B cell (primary cell): ENCODE data around the gene ATAT1. TPM values are rescaled to one million over a fixed set of nuclear protein-coding genes. Genes with fewer than 3 reads are reported as not detected.

Source experiments
- ATAC-seq: fragments of 200-7000 bp; cut with Tn5 transposase; one replicate; pipeline ENCODE4 v1.10.0; 2021; ENCODE audit warnings: low read depth, mild to moderate bottlenecking, moderate number of reproducible peaks, moderate library complexity
- CTCF ChIA-PET: fragments of 350-600 bp; sonication (Branson Sonifier 250); formaldehyde crosslinking; loops from one replicate; lab custom pipeline; 2021; ENCODE audit warnings: antibody characterized with exemption, inconsistent platforms; lab: Charles Lee
- POLR2A ChIA-PET: fragments of 350-600 bp; sonication (Branson Sonifier 250); formaldehyde crosslinking; loops from one replicate; lab custom pipeline; 2021; ENCODE audit warnings: antibody characterized with exemption; lab: Charles Lee
- DNase-seq: peaks from one replicate; pipeline ENCODE4 v3.0.0; 2013
- H2AFZ ChIP-seq: 2 replicates; pipeline ENCODE4 v1.6.1; 2012; ENCODE audit warnings: mild to moderate bottlenecking, low read depth, low read length; ENCODE audit not compliant: insufficient read depth, poor library complexity, severe bottlenecking
- H3K27ac ChIP-seq, 2 donors: 1 replicate in 1 of 2; 2 replicates in 1 of 2; pipeline ENCODE4 v1.5.1; 2012 to 2013; ENCODE audit warnings: low read length in 2 of 2, mild to moderate bottlenecking in 2 of 2, moderate library complexity in 1 of 2
- H3K27me3 ChIP-seq, 4 experiments: fragments of 200-600 bp in 1 of 4; sonication (generic) in 1 of 4; replicated peaks in 1 of 4; 1 replicate in 2 of 4; 2 replicates in 2 of 4; pipeline versions ENCODE4 v1.6.1 to v1.7.0; 2013 to 2016; ENCODE audit warnings: low read length in 3 of 4, mild to moderate bottlenecking in 2 of 4, mixed read lengths in 1 of 4, moderate library complexity in 1 of 4; ENCODE audit not compliant: insufficient read depth in 4 of 4, control insufficient read depth in 3 of 4; ENCODE audit errors: control extremely low read depth in 1 of 4
- H3K36me3 ChIP-seq, 2 experiments: replicated peaks in 1 of 2; 1 replicate in 1 of 2; 2 replicates in 1 of 2; pipeline versions ENCODE4 v1.6.1 to v1.7.1; 2013; ENCODE audit warnings: low read length in 1 of 2; ENCODE audit not compliant: insufficient read depth in 2 of 2, control insufficient read depth in 1 of 2; ENCODE audit errors: control extremely low read depth in 1 of 2, extremely low read depth in 1 of 2
- H3K4me1 ChIP-seq, 2 donors: fragments of 200-600 bp in 1 of 2; sonication (generic) in 1 of 2; 1 replicate in 1 of 2; 2 replicates in 1 of 2; pipeline versions ENCODE4 v1.5.1 to v1.6.1; 2013 to 2017; ENCODE audit warnings: low read length in 2 of 2; ENCODE audit not compliant: control insufficient read depth in 2 of 2, insufficient read depth in 2 of 2
- H3K4me2 ChIP-seq: replicated peaks from 2 replicates; pipeline ENCODE3; 2012; ENCODE audit warnings: mild to moderate bottlenecking, low read depth, low read length; ENCODE audit not compliant: poor library complexity, severe bottlenecking
- H3K4me3 ChIP-seq, 5 experiments: fragments of 200-600 bp in 1 of 5; sonication (generic) in 1 of 5; 1 replicate in 3 of 5; 2 replicates in 2 of 5; pipeline versions ENCODE4 v1.5.1 to v1.7.0; 2011 to 2016; ENCODE audit warnings: low read length in 4 of 5, mild to moderate bottlenecking in 4 of 5, low read depth in 2 of 5, control low read depth in 1 of 5, moderate library complexity in 1 of 5; ENCODE audit not compliant: insufficient read depth in 1 of 5; ENCODE audit errors: control extremely low read depth in 1 of 5, extremely low read depth in 1 of 5
- H3K79me2 ChIP-seq: fragments of 200-600 bp; sonication (generic); one replicate; pipeline ENCODE4 v1.6.0; 2016; ENCODE audit warnings: low read length; ENCODE audit not compliant: control insufficient read depth, insufficient read depth
- H3K9ac ChIP-seq: fragments of 200-600 bp; sonication (generic); 2 replicates; pipeline ENCODE4 v1.6.1; 2017; ENCODE audit warnings: mild to moderate bottlenecking, low read length, moderate library complexity
- H3K9me3 ChIP-seq, 3 donors: one replicate each; pipeline versions ENCODE4 v1.6.1 to v1.7.1; 2013; ENCODE audit warnings: low read length in 2 of 3; ENCODE audit not compliant: control insufficient read depth in 2 of 3, insufficient read depth in 1 of 3; ENCODE audit errors: control extremely low read depth in 1 of 3
- H4K20me1 ChIP-seq: 2 replicates; pipeline ENCODE4 v1.6.0; 2012; ENCODE audit warnings: mild to moderate bottlenecking, low read length; ENCODE audit not compliant: insufficient read depth, control insufficient read depth, poor library complexity, severe bottlenecking
- H3K27ac Mint-ChIP-seq: one replicate; pipeline ENCODE4 v1.8.0; 2021; ENCODE audit warnings: mixed read lengths
- H3K27me3 Mint-ChIP-seq: one replicate; pipeline ENCODE4 v1.8.0; 2021; ENCODE audit warnings: mixed read lengths
- H3K4me1 Mint-ChIP-seq: one replicate; pipeline ENCODE4 v1.8.0; 2021; ENCODE audit warnings: mixed read lengths
- H3K4me3 Mint-ChIP-seq: one replicate; pipeline ENCODE4 v1.8.0; 2021; ENCODE audit warnings: mixed read lengths
- H3K9me3 Mint-ChIP-seq: one replicate; pipeline ENCODE4 v1.8.0; 2022; ENCODE audit warnings: mixed read lengths; ENCODE audit not compliant: insufficient read depth
- EZH2 ChIP-seq: IDR thresholded peaks from 2 replicates; pipeline ENCODE4 v1.6.1; 2012; ENCODE audit warnings: borderline replicate concordance, low read depth, mild to moderate bottlenecking, moderate library complexity, low read length; ENCODE audit not compliant: insufficient read depth, poor library complexity, severe bottlenecking
- WGBS: methylation state at CpG from one replicate; pipeline ENCODE4 v1.1.5; 2013; ENCODE audit warnings: missing lambda C conversion rate; ENCODE audit not compliant: insufficient coverage; 5-methylcytosine and 5-hydroxymethylcytosine counted together
- intact Hi-C: fragments of 100-400 bp; cut with micrococcal nuclease; formaldehyde crosslinking; loops from one replicate; pipeline ENCODE4 v1.10.0; 2022
- polyA plus RNA-seq: library from polyadenylated mRNA; depleted of rRNA; stranded (reverse); fragments of >200 nt; gene quantifications from 2 replicates; pipeline ENCODE4 v1.2.3, GENCODE V29; 2012
- total RNA-seq, 2 donors: library from RNA; stranded (reverse); fragments of 120-200 nt in 1 of 2; gene quantifications; 1 replicate in 1 of 2; 2 replicates in 1 of 2; pipeline versions ENCODE4 v1.2.3 to v1.2.4, GENCODE V29; 2013 to 2022
- TF ChIP-seq, protein P1 (sequence below): fragments of 200-600 bp; IDR thresholded peaks from one replicate; pipeline ENCODE4 v1.8.0; 2022; ENCODE audit warnings: antibody characterized with exemption, mild to moderate bottlenecking

Gene ATAT1
- total and polyA plus RNA-seq, 2 donors (not counting 1 experiment from before 2014, with no cell fraction given): 15.7 to 21.5 TPM

DNA sequence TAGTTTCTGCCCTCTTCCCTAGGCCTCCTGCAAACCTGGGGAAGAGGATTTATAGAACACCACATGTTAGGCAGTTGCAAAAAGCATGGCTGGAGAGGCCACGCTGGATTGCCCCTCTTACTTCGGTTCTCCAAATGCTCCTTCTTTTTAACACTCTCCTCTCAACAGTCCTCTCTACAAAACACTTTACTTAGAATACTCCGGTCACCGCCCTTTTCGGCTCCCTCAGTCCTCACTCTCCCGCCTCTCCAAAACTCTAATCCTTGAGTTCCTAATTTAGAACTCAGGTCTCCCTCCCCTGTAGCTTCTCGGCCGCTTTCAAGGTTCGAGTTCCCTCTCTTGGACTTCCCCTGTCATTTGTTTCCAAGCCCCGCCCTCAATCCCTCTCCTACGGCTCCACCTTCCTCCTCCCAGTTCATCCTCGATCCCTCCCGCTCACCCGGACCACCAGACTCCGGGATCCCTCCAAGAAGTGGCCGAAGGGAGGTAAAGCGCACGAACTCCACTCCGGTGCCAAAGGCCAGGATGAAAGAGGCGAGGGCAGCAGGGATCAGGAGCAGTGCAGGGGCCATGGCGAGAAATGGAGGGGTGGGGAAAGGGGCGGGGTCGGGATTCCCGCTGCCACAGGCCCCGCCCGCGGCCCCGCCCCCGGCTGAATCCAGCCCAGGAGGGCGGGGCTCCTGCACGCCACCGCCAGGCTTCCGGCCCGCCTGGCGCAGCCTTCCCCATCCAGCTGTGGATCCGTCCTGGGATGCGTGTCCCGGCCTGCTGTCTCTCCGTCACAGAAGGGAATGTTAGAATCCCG lies 63.9 kb downstream of the ATAT1 start, which contains the start of gene NRM:
NRM (minus strand) TSS at position 582 of the 805 bp plus-strand sequence; CDS start at position 572, 10 bp downstream.
- ChIA-PET POLR2A (interaction anchor here (0.7 to 2.9 kb wide), 3 partner anchors 12 to 27 kb away, joined by 3 to 10 read pairs (median 4); partner anchors contain the start of gene MDC1), CTCF (interaction anchor here (1.1 to 8.9 kb wide), 4 partner anchors 10 to 146 kb away, joined by 3 to 151 read pairs (median 63); partner anchors contain the start of genes MDC1 and TUBB)
- H3K9ac ChIP-seq: peak within 1 kb of the TSS; percentile 98
- H3K79me2 ChIP-seq: peaks cover 23% of the 10 kb centered on the region
- H3K36me3 ChIP-seq: peaks cover 0 to 3% of the 10 kb centered on the region in 2 experiments
- peak within 1 kb of the TSS; percentile 99 for H3K27ac Mint-ChIP-seq
- no peaks in the 10 kb centered on the region for H3K27me3 Mint-ChIP-seq
- WGBS: under 1% methylated on average over 39 of the region's 40 CpGs
- H2AFZ ChIP-seq: peak within 1 kb of the TSS; percentile 65
- peak within 1 kb of the TSS; percentile 97 for H3K4me3 Mint-ChIP-seq
- peaks cover 52% of the 10 kb centered on the region for H3K4me1 Mint-ChIP-seq
- H3K4me2 ChIP-seq: peak within 1 kb of the TSS; percentile 100
- no peaks in the 10 kb centered on the region for H3K27me3 ChIP-seq
- H3K9me3 Mint-ChIP-seq: no peaks in the 10 kb centered on the region
- H3K27ac ChIP-seq: peak within 1 kb of the TSS; percentile 93 to 97
- H3K9me3 ChIP-seq: no peaks in the 10 kb centered on the region
- peaks cover 20% of the 10 kb centered on the region for H4K20me1 ChIP-seq
- peak within 1 kb of the TSS; percentile 65 to 94 (median 79) for H3K4me3 ChIP-seq
- DNase-seq: peak; percentile 80
- TF ChIP-seq EZH2: no peak
- TF ChIP-seq, protein P1, sequence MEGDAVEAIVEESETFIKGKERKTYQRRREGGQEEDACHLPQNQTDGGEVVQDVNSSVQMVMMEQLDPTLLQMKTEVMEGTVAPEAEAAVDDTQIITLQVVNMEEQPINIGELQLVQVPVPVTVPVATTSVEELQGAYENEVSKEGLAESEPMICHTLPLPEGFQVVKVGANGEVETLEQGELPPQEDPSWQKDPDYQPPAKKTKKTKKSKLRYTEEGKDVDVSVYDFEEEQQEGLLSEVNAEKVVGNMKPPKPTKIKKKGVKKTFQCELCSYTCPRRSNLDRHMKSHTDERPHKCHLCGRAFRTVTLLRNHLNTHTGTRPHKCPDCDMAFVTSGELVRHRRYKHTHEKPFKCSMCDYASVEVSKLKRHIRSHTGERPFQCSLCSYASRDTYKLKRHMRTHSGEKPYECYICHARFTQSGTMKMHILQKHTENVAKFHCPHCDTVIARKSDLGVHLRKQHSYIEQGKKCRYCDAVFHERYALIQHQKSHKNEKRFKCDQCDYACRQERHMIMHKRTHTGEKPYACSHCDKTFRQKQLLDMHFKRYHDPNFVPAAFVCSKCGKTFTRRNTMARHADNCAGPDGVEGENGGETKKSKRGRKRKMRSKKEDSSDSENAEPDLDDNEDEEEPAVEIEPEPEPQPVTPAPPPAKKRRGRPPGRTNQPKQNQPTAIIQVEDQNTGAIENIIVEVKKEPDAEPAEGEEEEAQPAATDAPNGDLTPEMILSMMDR: no peak
- H3K4me1 ChIP-seq: peaks cover 36 to 43% of the 10 kb centered on the region in 2 donors
- intact Hi-C loops: loop anchor here (1.0 kb wide), 1 partner anchor 8 kb away; no protein-coding TSS in a partner anchor
- peak; percentile 24 for ATAC-seq
